Stimulated activated CD8-positive, alpha-beta memory T cell treated with anti-CD3 and anti-CD28 coated beads, Interleukin-4, amount 100 ng/mL, for 48 hours (primary cell): ENCODE data around the gene CLEC6A.
"Not testable (repeated sequence)": the region's sequence is repeated elsewhere in the genome, so short reads cannot be mapped to it uniquely, and the experiment has no call there.

Experiments
- DNase-seq: peaks from one replicate; pipeline ENCODE4 v3.0.0-alpha.2; 2020

Gene CLEC6A

DNA sequence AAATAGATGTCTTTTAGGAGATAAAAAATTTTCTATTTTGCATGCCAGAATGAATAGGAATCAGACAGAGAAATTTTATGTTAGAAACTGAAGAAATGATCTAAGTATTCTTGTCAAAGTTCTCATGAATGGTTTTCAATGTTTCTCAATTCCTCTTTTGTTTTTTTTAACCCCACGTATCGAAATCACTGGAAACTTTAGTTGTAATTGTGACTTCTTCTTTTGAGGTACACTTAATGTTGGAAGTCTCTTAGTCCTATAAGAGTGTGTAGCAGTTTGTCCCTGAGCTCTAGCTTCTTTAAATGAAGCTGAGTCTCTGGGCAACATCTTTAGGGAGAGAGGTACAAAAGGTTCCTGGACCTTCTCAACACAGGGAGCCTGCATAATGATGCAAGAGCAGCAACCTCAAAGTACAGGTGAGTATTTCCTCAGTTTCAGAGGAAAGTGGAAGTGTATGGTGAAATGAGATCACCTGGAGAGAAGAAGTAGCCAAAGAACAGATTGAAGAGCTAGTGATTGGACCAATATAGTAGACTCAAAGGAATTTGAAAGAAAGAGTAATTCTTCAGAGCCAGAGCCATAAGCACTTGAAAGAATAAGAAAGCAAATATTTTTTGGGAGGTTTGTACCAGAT lies at the start of gene CLEC6A:
Gene CLEC6A, plus strand, starts transcription at position 236 of the 634 bp plus-strand sequence. Its CDS starts 150 bp downstream, at position 386.
- DNase-seq, result no peak

DNA sequence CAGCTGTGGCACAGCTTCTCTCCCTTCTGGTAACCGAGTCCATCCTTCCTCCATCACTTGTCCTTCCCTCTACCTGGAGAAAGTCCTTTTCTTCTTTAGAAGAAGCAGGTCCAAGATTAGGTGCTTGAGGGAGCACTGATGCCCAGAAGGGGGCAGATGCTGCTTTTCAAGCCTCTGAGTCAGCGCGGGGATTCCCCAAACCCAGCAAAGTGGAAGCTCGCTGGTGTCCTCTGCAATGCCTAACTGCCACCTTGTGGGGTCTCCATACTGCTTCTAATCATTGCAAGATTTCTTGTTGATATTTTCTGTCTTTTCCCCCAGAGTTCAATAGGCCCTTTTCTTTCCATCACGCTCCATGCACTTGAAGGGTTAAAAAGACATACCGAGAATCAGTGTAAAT lies 36.2 kb upstream of the CLEC6A start:
- DNase-seq, result not testable (repeated sequence)

DNA sequence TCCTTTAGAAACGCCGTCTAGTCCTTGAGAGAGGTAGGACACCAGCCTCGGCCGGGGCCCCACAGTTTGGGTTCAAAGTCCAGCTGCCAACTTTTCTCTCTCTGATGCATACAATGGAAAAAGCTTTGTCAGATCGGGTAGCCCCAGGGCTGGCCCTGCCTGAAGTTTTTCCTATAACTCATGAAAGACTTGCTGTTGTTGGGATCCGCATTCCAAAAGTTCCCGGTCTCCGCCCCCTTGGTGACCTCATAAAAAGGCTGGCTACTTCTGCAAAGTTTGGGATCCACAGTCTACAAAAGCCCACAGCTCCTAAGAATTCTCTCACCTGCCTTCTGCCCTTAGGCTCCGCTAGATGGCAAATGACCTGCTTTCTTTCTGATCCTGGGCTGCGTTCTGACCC lies 35.3 kb upstream of the CLEC6A start:
- DNase-seq, result no peak

DNA sequence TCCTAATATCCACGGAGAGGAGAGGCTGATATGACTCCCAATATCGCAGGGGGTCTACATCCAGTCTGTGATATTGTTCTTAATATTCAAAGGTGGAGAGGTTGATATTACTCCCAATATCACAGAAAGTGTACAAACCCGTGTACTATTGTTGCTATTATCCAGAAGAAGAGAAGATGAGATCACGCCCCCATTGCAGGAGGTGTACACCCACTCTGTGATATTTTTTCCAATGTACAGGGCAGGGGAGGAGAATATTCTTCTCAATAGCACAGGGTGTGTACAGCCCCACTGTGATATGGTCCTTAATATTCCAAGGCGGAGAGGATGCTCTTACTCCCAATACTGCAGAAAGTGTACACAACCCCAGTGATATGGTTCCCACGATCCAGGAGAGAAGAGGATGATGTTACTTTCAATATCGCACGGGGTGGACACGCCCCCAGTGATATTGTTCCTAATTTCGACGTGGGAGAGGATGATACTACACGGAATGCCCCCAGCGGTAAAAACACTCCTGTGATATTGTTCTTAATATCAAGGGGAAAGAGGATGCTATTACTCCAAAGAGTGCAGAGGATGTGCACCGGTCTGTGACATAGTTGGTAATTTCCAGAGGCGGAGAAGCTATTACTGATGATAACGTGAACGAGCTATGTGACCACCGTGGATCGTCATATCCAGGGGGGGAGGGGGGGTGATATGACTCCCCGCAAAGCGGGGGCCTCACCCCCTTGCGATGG lies 11.1 kb upstream of the CLEC6A start:
- DNase-seq, result not testable (repeated sequence)

DNA sequence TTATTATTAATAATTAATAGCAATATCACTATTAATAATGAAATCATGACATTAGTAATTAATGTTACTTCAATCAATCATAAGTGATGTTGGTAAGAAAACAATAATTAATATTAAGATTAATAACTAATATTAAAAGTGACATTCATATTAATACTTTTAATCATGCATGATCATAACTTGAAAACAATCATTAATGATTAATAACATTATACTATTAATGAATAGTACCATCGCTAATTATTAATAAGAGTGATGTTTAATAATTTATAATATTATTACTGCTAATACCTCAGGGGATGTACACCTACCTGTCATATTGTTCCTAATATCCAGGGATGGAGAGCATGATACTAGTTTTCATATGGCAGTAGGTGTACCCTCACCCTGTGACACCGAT lies 10.0 kb upstream of the CLEC6A start:
- DNase-seq, result no peak

DNA sequence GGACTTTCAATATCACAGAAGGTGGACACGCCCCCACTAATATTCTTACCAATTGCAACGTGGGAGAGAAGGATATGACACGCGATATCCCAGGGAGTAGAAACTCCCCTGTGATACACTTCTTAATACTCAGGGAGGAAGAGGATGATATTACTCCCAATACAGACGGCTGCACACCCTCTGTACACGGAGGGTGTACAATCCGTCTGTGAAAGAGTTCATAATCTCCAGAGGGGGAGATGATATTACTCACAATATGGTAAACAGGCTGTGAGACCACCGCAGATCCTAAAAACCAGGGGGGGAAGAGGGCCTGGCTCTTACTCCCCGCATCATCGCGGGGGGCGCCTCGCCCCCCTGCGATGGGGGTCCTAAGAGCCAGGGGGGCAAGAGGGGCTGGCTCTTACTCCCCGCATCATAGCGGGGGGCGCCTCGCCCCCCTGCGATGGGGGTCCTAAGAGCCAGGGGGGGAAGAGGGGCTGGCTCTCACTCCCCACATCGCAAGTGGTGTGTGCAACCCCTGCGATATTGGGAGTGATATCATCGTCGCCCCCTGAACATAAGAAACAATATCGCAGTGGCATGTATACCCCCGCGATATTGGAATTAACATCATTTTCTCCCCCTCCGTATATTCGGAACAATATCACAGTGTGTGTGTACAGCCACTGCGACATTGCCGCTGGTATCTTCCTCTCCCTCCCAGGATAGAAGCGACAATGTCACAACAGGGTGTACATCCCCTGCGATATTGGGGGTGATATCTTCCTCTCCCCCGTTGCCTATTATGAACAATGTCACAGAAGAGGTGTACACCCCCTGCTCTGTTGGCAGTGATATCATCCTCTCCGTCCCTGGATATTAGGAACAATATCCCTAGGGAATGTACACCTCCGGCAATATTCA lies 8.9 kb upstream of the CLEC6A start:
- DNase-seq, result no peak

DNA sequence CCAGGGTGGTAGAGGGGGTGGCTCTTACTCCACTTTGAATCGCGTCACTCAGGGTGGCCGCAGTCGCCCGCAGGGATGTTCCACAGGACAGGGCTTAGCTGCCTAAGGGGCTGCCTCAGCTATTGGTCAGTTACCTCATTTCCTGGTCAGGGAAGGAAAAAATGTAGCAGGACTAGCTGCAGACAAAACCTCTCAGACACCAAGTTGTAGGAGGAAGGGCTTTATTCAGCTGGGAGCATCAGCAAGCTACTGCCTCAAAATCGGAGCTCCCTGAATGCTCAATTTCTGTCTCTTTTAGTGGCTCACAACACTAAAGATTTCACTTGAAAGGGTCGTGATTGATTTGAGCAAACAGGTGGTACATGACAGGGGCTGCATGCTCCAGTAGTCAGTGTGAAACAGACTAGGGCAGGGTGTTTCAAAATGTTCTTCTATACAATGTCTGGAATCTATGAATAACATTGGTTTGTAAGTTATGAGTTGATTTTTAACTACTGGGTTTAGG lies 6.4 kb upstream of the CLEC6A start:
- DNase-seq, result no peak

DNA sequence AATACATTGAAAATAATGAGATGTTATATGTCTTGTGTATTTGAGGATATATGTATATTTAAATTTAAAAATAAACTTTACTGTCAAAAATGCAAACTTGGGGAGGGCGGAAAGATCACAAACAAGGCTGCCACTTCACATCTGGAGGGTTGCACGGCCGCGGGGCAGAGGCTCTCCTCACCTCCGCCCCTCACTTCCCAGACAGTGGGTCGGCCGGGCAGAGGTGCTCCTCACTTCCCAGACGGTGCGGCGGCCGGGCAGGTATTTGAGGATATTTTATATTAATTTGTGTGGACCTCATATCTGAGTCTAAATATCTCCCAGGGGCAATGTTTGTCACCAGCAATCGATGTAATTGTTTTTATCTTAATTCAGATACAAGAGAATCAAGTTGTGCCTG lies 3.7 kb upstream of the CLEC6A start:
- DNase-seq, result no peak

DNA sequence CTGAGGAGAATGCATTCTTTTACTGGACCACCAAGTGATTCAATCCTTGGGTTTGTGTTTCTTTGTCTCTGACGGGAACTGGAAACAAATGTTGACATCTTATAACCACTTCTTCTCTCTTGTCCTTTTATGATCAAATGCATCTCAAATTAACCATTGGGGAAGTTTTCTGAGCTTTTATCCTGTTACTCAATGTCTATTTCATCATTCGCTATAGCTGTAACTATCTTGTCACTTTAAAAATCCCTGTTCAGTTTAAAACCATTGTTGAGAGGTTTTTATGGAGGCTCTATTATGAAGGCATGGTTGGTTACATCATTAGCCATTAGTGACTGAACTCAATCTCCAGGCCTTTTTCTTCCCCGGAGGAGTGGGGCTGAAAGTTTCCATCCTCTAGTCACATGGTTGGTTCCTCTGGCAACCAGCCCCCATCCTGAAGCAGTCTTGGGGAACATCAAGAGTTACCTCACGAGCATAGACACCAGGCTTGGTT lies 2.7 kb upstream of the CLEC6A start:
- no peak for DNase-seq

DNA sequence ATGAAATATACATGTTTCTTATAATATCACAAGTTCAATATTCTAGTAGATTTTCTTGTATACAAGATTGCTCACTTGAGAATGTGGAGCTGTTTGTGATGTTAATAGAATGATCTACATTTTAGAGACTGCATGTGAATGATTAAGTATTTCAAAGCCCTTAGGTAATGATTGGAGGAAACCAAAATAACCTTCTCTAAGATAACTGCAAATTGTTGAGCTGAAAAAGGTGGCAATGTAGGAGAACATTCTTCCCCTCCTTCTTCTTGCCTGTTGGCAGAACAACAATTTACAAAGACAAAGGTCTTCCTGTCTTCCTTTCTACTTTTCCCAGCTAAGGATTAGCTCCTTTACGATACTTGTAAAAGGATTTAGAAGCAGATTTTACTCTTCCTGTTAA lies 2.0 kb upstream of the CLEC6A start:
- DNase-seq, result no peak

DNA sequence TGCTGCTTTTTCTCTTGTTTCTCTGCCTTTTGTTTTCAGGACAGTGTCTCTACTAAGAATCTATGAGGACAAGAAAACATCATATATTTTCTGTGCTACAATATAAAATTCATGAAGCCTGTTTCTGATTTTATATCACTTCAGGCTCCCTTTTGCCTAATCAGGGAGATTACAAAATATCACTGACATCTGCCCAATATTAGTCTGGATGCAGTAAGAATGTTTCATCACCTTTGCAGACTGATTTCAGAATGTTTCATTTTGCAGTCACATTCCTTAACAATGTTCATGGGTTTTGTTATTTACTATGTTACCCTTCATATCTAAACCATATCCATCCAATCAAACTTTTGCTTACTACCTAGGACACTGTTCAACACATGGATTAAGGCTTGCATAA lies 491 bp upstream of the CLEC6A start:
- DNase-seq, result no peak

DNA sequence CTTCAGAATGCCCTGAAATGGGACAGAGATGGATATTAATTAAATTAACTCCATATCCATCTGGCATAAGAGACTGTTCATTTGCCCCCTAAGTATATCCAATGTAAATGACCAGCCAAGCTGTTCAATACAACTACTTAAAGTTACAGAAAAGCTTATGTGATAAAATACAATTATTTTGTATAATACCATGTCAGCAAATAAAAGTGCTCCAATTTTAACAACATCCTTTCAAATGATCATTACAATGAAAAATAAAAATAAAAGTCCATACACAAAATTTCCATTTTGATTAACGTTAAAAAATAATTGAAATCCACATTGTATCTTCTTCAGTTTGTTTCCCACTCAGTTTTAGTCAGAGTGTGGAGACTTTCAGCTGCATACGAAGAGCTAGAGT lies 5.7 kb downstream of the CLEC6A start:
- DNase-seq, result no peak

DNA sequence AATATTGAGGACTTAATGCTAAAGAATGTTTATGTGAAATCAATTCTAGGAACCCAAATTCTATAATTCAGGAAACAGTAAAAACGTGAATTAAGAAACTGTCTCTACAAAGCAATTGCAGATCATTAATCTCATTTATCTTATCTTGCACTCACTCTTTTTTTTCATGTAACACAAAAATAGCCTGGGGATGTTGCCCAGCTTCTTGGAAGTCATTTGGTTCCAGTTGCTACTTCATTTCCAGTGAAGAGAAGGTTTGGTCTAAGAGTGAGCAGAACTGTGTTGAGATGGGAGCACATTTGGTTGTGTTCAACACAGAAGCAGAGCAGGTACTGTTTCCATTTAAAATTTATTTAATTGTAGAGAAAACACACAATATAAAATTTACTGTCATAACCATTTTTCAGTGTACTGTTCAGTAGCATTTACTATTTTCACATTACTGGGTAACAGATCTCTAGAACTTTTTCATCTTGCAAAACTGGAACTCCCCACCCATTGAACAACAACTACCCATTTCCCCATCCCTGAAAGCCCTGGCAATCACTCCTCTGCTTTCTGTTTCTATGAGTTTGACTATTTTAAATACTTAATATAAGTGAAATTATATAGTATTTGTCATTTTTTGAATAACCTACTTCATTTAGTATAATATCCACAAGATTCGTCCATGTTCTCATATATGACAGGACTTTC lies 9.7 kb downstream of the CLEC6A start:
- no peak for DNase-seq

DNA sequence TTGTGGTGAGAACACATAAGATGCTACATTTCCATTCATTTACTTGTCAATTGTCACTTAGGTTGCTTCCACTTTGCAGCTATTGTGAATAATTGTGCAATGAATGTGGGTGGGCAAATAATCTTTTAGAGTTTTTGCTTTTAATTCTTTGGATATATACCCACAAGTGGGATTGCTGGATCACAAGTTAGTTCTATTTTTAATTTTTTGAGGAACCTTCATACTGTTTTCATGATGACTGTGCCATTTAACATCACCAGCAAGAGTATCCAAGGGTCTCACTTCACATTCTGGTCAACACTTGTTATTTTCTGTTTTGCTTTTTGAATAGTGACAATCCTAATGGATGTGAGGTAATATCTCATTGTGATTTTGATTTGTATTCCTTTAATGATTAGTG lies 10.5 kb downstream of the CLEC6A start:
- DNase-seq, result no peak

DNA sequence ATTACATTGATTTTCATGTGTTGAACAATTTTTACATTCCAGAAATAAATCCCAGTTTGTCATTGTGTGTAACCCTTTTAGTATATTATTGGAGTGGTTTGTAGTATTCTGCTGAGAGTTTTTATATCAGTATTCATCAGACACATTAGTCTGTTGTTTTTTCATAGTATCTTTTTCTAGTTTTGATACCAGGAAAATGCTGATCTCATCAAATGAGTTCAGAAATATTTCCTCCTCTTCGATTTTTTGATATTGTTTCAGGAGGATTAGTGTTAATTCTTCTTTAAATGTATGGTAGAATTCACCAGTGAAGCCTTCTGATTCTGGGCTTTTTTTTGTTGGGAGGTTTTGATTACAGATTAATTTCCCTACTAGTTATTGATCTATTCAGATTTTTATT lies 15.3 kb downstream of the CLEC6A start:
- DNase-seq, result no peak

DNA sequence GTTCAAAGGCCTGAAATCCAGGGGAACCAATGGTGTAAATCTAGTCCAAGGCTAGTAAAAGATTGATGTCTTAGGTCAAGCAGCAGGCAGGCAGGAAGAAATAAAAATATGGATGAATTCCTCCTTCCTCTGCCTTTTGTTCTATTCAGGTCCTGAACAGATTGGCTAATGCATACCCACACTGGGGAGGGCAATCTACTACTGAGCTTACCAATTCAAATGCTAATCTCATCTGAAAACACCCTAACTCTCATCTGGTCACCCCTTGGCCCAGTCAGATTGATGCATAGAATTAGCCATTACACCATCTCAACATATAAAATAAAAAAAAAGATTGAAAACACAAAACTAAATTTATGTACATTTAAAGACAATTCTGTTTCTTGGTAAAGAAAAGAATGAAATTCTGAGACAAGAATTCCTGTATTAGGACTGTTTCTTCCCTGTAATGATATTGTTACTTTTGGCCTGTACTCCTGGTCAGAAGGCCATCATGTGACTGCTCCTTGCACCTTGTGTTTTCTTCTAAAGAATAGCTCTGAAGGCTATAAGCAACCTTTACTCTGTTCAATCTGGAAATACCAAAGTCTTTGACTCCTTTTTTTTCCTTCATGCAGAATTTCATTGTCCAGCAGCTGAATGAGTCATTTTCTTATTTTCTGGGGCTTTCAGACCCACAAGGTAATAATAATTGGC lies 19.9 kb downstream of the CLEC6A start:
- no peak for DNase-seq

DNA sequence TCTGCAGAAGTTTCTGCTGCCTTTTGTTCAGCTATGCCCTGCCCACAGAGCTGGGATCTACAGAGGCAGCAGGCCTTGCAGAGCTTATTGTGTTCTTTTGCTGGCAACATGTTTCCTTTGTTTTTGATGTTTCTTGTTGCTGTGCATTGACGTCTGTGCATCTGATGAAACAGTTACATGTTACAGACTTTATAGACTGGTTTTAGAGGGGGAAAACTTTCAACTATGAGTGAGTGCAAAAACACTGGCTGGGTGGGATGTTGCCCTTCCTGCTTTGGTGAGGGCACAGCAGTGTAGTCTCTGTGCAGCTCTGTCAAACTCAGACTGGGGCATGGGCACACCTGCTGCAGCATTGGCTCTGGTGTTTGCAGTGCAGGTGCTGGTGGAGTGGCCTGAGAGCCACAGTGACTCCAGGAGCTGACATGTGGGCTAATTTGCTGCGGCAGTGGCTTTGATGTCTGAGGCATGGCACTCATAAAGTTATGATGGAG lies 26.9 kb downstream of the CLEC6A start:
- no peak for DNase-seq

DNA sequence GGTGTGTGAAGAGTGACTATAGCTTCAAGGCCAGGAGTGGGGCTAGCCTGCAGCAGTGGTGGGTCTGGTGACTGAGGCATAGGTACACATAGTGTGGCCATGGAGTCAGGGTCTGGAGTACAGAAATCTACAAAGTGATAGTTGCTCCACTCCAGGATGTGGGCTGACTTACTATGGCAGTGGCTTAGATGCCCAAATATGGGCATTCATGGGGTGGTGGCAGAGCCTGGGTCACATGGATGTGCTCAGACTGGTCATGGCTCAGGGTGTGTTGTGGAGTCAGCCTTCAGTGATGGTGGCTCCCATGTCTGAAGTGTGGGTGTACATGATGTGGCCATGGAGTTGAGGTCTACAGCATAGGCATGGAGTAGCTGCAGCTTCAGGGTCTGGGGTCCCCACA lies 27.3 kb downstream of the CLEC6A start:
- DNase-seq, result no peak

DNA sequence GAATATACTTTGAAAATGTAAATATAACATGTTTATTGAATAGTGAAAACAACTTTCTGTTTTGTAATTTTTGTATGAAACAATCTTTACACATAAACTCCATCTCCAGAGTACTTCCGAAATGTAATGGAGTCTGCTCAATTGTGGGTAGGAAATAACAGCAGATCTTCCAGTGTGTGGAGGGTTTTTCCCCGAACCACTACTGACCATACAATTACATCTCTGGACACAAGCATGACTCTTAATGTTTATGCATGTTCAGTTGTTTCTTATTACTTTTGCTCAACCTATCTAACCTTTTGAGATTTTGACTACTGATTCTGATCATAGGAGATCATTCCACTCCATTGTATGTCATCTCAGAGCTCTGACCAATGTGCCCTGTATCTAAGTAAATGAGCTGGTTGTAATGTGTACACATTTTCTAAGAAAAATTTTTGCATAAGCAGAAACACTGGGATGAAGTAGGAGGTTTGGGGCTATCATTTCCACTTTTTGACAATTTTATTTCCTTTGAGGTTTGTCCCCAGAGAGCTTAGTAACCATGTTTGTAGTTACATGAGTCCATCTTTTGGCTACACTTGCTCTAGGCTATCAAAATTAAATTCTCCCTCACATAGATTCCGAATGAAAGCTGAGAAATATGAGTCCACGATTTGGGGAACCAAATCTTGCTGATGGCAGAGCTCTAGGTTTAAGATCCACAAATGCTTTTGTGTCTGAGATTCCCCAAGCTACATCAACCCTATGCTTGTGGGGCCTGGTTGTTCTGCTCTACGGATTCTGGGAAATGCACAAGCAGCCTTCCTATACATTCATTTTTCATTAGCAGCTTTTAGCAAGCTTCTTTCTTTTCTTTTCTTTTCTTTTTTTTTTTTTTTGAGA lies 36.1 kb downstream of the CLEC6A start:
- no peak for DNase-seq

DNA sequence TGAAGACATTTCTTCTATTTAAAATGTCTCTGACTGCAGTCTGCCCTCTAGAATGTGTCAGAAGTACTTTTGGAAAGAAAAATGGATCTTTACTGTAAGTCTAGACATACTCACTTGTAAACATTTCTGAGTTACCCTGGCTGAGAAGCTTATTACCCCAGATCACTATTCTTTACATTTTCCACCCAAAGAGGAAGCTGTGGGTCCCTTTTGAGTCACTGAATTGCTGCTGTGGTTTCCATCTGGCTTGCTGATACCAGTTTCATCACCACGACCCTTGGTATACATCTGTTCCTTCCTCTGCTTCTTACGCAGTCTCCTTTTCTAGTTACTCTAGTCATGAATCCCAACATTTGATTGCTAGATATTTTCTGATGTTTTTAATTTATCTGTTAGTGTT lies 37.3 kb downstream of the CLEC6A start:
- DNase-seq, result peak; percentile 50

DNA sequence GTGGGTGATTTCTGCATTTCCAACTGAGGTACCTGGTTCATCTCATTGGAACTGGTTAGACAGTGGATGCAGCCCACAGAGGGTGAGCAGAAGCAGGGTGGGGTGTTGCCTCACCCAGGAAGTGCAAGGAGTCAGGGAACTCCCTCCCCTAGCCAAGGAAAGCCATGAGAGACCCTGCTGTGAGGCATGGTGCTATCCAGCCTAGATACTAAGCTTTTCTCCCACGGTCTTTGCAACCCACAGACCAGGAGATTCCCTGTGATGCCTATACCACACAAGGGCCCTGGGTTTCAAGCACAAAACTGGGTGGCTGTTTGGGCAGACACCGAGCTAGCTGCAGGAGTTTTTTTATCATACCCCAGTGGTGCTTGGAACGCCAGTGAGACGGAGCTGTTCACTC lies 39.9 kb downstream of the CLEC6A start:
- not testable (repeated sequence) for DNase-seq
